Smooth muscle cell of the brain vasculature (primary cell): ENCODE results near the gene RAB12.
"Not testable (repeated sequence)": the region's sequence is repeated elsewhere in the genome, so short reads cannot be mapped to it uniquely, and the experiment has no call there.

ENCODE experiments used
- DNase-seq: peaks from one replicate; pipeline ENCODE4 v3.0.0-alpha.2; 2012; ENCODE audit warnings: low read depth, low spot score

Gene RAB12

DNA sequence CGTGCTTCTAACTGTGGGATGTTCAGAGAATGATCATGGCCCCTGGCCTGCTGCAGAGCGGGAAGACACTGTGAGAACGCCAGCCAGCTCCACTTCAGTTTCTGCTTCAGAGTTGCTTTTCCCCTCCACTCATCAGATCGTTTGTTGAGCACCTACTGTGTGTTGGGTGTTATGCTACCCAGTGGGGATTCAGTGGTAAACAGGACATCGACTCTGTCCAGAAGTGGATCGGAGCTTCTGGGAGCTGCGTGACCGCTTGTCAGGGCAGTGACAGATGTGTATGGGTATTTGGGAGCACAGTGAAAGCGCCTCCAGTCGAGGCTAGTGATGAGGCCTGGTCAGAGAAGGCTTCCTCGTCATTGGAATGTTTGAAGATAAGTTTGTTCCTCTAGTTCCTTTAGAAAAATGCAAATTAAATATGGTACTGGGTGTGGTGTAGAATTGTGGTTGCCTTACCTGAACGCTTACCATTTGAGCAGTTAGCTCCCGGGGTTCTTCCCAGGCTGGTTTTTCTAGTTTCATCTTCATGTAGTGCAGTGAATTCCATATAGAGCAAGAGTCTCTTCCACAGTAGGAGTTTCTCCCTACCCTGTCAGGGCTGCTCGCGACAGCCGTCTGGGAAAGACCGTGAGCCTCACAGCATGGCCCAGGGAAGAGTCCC, 2.8 kb downstream of the RAB12 start:
- no peak for DNase-seq

DNA sequence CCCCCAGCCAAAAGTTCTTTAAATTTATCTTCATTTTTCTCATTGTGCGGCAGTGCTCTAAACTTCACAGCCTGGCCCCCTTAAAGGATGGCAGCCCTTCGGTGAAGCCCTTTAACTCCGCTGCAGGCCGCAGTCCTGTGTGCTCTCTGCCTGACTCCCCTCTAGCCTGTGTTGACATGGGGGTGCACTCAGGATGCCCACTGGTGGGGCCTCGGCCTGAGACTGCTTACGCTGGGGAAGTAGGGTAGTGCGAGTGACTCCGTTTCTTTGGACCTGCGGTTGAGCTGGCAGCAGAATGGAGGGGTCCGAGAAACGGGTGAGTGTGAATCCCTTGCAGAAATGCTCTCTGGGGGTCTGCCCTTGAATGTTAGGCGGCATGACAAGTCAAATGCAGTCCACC, 5.6 kb downstream of the RAB12 start:
- DNase-seq = no peak

DNA sequence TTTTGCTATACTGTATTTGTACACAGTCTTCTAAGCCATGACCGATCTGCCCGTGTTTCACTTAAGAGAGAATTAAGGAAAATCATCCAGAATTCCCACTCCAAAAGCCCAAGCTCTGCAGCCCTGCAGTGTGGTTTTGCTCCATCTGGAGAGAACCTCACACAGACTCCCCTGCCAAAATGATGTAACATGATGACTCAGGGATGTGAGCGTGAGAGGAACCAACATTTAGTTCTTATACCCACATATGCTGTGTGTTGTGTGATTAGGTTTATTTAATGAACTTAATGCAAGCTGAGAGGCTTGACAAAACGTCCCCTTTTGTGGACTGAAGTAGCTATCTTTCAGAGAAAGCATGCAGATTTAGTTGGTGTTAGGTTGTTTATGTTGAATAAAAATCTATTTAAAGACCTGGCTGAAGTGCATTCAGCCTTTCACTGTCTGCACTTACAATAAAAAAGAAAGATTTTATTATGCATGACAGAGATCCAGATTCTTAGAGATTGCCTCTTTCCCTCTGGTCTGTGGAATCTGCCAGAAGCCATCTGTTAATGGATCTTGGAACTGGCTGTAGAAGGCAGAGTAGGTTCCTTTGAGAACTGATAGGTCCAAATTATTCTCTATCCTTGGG, 6.3 kb downstream of the RAB12 start:
- DNase-seq = peak; percentile 40

DNA sequence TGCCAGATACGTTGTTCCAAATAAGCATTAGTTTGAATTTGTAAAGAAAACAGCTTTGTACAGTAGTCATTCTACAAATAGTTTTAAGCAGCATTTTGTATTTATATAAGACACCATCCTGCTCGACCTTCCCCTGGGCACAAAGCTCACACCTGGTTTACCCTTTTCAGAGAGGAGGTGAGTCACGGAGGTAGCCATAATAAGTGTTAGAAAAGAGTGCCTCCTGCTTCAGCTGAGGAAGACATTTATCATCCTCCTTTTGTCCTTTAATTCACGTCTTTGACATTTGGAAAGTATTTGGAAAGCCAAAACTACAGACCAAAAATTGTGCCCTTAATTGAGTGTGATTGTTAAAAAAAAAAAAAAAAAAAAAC, 6.8 kb downstream of the RAB12 start:
- no peak for DNase-seq

DNA sequence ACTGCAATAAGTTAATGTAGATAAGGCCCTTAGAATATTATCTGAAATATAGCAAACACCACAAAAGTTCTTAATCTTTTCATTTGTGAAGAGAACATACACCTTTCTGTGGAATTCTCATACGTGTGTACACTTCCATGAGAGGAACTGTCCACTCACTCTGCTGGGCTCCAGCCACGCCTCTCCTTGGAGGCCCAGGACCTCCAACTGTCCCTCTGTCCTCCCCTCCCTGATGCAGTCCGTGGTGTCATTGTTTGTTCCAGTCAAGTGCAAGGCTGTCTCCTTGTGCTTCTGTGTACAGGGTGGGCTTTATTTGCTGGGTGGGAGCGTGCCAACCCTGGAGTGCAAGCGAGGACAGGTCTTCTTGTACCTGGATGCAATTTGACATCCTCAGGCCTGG, 8.7 kb downstream of the RAB12 start:
- DNase-seq = no peak

DNA sequence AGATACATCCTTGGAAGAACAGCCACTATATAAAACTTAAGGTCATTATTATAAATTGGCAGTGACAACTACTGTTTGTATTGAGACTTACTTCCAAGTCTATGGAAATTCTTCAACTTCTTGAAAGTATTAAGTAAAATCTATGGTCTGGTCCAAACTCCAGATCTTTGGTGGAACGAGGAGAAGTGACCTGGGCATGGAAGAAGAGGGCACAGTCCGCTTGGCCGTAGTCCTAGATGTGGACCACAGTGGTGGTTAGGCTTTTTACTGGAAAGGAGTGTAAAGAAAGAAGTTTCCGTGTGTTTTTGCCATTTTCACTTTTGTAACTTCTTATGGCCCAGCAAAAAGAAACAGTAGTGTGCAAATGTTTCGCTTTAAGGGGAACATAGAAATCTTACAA, 9.8 kb downstream of the RAB12 start:
- no peak for DNase-seq

DNA sequence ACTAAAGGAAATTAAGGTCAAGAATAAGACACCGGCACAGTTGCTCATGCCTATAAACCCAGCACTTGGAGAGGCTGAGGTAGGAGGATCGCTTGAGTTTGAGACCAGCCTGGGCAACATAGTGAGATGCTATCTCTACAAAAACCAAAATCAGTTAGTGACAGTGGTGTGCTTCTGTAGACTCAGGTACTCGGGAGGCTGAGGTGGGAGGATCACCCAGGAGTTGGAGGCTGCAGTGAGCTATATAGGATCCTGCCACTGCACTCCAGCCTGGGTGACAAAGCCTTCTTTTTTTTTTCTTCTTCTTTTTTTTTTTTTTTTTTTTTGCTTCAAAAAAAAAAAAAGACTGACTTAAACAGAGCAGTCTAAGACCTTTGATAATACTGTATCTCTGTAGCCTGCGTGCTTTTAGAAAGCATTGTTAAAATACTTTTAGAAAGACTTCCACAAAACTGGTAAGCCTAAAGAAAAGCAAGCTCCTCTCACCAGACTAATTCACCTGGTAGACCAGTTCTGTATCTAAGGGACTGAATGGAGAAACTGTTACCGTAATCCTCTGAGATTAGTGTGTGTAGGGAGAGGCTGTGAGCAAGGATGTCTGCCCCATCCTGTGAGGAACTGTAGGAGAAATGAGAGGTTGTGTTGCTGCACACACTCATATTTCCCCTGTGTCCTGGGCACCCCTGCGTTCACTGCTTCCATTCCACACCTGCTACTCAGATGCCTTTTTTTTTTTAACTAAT, 10.8 kb downstream of the RAB12 start:
- DNase-seq = no peak

DNA sequence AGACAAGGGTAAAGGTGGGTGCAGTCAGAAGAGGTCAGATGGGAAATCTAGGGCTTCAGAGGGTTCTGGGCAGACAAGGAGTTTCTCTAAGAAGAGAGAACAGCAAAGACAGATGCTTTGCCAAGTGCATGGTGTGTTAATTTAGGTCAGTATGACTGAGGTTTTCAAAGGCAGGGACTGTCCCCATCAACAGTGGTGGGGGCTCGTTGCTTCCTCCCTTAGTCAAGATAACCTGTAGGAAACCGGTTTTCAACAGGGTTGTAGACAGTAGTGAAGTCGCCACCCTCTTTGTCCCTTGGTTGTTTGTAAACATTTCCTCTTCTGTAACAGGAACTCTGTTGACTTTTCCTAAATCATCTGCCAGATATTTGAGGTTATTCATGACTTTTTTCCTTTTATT, 11.6 kb downstream of the RAB12 start:
- no peak for DNase-seq

DNA sequence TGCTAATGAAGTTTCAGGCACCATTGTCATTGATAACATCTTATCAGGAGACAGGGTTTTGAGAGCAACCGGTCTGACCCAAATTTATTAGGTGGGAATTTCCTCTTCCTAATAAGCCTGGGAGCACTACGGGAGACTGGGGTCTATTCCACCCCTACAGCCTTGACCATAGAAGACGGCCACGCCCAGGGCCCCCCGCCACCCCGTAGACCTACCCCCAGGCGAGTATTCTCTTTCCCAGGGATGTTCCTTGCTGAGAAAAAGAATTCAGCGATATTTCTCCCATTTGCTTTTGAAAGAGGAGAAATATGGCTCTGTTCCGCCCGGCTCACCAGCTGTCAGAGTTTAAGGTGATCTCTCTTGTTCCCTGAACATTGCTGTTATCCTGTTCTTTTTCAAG, 13.4 kb downstream of the RAB12 start:
- DNase-seq = not testable (repeated sequence)

DNA sequence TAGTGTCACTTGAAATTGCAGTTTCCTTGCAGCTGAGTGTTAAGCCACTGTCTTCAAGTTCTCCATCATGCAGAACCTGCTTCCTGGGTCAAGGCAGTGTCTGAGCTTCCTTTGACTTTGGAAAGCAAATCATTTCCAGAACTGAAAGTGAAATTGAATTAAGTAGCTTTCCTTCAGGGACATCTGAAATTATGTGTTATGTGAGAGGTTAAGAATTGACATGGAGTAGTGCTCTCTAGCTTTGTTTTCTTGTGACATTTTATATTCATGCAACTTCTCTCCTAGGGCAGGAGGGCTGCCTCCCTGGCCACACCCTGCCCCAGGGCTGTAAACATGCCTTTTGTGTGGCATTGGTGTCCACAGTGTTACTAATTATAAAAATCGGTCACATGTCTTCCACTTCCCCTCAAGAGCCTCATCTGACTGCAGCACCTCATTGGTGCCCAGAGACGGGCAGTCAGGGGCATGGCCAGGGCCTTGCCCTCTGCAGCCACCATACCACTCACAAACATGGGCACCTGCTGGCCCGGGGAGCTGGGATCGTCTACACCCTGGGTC, 14.4 kb downstream of the RAB12 start:
- DNase-seq = no peak

DNA sequence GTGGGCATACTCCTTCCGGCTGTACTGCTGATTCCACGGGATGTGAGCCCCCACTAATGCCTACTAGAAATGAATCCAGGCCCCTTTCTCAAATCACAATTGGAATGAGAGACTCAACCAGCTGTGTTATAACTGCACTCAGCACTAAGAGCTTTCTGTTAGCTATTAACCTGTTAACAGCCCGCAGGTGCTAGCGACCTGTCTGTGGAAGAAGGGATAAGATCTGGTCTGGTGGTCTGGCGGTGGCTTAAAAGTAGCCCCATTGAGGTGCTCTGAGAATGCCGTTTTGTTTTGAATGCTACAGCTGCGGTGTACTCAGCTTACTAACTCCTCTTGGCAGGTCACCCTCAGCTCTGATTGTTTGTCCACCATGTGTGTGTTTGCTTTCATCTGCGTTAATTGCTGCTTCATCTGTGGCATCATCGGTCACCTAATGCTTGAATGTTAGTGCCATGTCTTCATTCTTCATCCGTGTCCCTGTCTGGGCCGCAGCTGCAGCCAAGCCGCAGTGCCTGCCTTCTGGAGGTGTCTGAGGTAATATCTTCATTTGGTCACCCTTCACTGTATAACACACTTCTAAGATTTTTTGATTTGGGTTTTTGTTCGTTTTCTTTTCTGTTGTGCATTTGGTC, 16.3 kb downstream of the RAB12 start:
- DNase-seq = no peak

DNA sequence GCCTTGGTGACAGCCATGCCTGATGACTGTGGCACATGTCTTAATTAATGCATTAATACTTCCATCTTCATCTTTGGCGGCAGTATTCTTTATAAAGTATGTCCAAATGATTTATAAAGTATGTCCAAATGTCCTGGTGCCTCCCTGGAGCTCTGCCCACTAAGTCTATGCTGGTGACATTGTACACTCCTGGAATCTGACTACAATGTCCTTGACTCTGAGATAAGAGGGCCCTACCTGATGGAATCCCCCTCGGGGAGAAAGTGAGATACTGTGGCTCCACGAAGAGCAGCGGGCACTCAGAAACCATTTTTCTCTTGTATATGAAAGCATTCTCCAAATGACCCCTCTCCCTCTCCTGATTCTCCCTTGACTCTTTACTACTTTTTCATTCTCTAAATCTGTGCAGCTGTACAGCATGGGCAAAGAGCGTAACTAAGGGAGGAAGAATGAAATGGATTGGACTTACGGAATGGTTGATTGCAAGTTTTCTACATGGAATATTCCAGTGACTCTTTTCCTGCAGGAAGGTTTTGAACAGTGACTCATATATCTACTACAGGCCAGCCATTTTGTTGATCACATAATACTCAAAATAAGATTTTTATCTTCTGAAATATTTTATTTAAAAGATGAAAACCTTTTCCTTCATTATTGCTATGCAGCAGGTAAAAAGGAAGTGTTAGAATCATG, 17.3 kb downstream of the RAB12 start:
- no peak for DNase-seq

DNA sequence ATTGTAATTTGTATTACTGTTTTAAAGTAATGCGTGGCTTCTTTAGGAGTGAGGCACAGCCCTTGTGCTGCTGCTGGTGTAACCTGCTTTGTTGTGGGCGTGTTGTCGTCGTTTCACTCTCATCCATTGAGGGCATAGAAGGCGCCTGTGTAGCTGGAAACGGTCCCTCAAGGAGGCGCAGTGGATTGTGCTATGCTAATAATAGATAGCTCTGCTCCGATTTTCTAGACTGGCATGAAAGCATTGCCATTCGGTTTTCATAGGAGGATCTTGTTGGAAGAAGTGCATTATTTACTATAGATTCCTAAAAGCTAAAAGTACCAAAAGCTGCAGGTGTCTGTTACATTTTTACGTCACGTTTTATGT, 17.9 kb downstream of the RAB12 start:
- DNase-seq = no peak

DNA sequence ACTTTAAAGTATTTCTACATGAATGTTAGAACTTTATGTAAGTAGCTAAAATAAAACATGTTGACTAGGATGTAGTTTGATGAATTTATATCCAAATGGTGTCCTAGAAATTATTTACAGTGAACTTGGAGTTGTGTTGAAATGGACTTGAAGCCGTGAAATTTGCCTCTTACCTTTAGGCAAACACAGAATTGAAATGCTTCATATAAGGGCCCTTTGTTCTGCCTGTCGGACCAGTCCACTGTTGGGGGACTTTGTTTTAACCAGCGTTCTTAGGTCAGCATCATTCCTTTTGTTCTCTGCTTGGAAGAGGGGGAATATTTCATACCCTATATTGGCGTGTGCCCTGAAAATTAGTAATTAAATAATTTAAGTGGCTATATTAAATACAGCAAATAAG, 18.3 kb downstream of the RAB12 start:
- DNase-seq = no peak

DNA sequence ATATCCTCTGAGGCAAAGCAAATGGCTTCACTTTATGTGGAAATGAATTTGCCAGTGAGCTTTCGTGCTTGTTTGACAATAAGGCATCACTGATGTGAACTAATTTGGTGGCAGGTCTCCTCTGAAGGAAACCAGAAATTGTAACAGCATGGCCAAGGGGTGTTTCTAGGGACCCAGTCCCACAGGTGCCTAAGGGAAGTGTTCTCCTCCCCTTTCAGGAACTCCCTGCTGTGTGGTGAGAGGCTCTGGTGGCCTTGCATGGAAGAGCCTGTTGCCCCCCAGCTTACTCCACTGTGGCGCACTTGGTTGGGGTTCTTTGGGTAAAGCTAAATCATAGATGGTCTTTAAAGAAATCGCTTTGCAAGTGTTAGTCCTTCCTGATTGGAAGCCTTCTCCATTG, 20.4 kb downstream of the RAB12 start:
- DNase-seq = no peak

DNA sequence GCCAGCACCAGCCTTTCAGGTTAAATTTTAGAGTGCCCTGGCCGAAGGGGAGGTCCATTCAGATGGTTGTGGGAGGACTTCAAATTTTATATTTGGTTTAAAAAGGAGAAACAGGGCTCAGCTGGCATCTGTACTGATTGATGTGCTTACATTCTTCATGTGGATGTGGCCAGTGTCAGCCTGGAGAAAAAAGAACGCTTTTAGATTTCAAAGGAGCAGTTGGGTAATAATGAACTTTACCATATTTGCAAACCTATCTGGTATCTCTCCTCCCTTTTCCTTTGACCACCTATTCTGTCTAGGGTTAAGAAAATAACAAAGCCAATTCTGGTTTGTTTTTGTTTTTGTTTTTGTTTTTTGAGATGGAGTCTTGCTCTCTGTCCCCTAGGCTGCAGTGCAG, 21.3 kb downstream of the RAB12 start:
- DNase-seq = no peak

DNA sequence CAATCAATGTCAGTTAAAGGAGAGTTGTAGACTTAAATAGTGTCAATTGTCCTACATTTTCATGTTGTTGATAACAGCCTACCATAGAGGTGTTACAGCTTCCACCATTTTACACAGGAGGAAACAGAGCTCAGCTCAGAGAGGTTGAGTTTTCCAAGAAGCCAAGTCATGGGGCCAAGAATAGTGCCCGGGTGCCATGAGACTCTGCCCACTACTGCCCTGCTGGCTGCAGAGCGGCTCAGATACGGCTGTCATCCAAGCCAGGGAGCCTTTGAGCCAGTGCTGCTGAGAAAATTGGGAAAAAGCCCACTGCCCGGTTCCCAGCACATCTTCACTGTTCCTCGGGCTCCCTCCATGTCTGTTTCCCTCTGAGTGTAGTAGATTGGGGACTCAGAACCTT, 22.0 kb downstream of the RAB12 start:
- DNase-seq = no peak

DNA sequence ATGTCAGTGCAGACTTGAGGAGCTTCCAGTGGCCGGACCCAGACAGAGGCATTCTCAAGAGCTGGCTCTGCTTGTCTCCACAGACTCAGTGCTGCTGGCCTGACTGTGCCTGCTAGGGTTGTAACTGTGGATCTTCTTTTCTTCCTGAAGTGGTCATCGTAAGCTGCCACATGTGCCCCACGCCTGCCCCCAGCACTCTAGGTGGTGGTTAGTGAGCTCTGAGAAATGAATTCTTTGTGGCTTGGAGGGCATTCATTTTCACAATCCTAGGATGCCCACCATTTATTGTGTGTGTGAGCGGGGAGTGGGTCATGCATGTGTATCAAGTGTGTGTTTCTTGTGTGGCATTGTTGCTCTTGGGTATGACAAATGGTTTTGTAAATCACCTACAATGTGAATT, 23.1 kb downstream of the RAB12 start:
- DNase-seq = no peak

DNA sequence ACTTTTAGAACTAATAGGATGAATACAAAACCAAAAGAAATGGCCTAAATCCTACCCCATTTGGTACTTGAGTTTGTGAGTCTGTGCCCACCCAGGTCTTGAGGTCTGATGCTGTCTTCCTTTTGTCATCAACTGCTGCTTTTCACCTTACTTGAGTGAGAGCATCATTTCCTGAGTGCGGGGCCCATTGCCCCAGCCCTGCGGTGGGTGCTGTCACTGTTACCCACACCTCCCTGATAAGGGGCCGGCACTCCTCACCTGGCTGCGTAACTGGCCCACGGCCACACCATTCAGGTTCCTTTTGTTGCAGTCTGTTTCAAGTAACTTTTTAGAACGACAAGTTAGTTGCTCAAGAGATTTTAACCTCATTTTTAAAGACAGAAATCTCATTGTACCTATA, 25.3 kb downstream of the RAB12 start:
- DNase-seq = no peak

DNA sequence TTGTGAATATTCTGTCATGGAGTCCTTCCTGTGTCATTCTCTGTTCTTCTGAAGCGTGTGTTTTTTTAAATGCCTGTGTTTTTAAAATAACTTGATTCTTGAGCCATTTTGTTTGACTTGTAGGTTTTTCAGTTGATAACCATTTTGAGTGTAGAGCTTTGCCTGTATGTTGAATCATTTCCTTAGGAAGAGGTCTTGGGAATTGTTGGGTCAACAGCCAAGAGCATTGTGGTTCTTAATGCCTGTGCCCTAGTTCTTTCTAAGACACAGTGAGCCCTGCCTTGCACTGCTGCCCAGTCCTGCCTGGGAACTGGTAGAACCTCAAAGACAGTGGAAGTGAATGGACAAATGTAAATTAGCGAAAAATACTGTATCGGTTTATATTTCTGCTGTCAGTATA, 25.9 kb downstream of the RAB12 start:
- no peak for DNase-seq

DNA sequence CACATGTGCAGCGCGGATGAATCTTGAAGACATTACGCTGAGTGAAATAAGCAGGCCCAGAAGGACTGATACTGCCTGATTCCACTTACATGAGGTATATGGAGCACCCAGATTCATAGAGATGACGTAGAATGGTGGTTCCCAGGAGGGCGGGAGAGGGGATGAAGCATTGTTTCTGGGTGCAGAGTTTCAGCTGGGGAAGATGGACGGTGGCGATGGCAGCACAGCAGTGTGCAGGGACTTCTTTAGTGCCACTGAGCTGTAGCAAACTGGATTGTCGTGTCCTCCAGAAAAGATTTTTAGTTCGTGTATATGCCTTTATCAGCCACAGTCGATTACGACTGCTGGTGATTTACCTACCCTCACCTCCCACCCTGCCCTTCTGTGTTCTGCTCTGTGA, 30.5 kb downstream of the RAB12 start:
- DNase-seq = no peak

DNA sequence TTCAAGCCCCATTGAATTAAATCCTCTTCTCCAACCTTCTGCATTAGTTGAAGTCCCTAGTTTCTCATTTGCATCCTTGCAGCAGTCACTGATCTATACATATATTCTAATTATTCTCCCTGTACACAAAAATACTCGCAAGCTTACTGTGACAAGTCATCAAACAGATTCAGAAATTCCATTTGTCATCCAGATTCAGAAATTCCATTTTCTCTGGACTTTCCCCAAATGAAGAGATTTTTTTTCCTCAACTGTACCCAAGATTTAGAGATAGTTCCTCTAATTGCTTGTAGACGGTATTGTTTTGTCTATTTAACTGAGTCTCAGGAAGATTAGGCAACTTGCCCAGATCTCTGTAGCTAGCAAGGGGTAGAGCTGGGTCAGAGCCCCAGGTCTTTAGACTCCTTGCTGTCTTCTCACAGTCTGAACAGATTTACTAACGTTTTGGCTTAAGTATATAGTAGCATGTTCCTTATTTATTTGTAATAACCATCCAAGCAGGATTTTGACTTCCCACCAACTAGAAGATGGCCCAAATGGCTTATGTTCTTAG, 34.2 kb downstream of the RAB12 start:
- DNase-seq = no peak
